NCI-H526 treated with DMSO at 0.1 percent for 48 hours (cell line): ENCODE data around the gene NBPF1.
"Not testable (repeated sequence)": the region's sequence is repeated elsewhere in the genome, so short reads cannot be mapped to it uniquely, and the experiment has no call there.

ENCODE experiments used
- DNase-seq: peaks from one replicate; lab custom pipeline; 2025; lab: John Stamatoyannopoulos, UW

The NBPF1 gene

DNA sequence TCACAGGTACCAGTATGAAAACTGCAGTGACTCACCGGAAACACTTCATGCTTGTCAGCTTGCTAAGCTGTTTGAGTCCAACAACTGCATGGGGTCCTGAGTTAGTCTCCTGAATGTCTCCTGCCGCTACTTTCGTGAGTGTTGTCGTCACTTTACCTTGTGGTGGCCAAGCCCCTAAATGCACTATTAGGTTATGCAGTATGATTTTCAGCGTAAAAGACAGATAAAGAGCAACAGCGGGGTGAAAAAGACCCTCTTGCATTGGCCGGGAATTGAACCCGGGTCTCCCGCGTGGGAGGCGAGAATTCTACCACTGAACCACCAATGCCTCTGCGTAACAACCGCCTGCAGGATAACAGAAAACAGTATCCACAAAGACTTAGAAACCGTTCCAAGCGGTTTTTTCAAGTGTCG is 67.7 kb downstream of the NBPF1 start:
- DNase-seq: not testable (repeated sequence)

GRCh38 chr1:16540421-16540893 is 72.9 kb downstream of the NBPF1 start:
- peak; percentile 59 for DNase-seq

DNA sequence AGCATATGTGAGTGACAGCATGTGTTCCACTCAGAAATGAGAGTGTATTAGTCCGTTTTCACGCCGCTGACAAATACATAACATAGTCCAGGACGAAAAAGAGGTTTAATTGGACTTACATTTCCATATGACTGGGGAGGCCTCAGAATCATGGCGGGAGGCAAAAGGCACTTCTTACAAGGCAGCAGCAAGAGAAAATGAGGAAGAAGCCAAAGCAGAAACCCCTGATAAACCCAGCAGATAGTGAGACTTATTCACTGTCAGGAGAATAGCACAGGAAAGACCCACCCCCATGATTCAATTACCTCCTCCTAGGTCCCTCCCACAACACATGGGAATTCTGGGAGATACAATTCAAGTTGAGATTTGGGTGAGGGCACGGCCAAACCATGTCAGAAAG is 75.8 kb downstream of the NBPF1 start:
- DNase-seq: not testable (repeated sequence)

- DNase-seq: not testable (repeated sequence)
These were observed 76.6 kb downstream of the NBPF1 start for GRCh38 chr1:16536796-16537195.

DNA sequence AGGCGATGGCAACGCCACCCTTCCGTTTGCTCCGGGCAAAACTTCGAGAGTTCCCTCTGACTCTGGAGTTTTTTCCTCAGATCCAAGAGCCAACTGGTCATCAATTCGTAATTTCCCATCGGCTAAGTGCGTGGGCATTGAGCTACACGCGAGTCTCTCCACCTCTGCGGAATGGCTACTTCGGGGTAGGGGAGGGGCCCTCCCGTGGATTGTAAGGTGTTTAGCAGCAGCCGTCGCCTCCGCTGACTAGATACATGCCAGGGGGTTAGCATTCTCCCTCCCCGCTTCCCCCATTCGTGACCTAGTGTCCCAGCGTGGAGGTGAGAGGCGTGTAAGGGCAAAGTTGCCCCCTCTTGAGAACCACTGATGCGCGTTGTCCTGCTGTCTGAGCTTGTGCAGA is 77.5 kb downstream of the NBPF1 start:
- DNase-seq: not testable (repeated sequence)

GRCh38 chr1:16535487-16535886 is 77.9 kb downstream of the NBPF1 start:
- not testable (repeated sequence) for DNase-seq

DNA sequence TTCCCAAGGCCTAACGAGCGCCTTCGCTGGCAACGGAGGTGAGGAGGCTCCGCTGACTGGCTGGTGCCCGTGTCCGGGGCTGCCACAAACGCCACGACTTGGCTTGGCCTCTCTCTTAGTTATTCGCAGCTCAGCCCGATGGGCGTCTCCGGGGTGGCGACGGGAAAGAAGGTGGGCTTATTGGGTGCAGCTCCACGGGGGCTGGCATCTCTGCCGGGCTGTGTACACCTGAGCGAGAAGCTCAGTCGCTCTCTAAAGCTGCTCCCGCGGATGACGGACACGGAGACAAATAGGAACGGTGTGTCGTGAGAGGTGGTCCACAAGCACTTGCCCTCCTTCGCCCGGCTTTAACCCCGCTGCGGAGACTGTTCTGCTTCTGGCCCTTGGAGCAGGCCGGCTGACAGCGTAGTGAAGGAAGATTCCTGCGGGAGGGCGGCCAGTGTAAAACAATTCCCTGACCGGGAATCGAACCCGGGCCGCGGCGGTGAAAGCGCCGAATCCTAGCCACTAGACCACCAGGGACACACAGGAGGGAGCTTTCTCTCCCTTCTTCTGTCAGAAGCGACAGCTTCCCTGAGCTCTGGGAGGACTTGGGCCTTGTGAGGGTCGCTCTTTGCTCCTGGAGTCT is 78.4 kb downstream of the NBPF1 start:
- DNase-seq: not testable (repeated sequence)

GRCh38 chr1:16534239-16534828 is 79.0 kb downstream of the NBPF1 start:
- DNase-seq: not testable (repeated sequence)

DNA sequence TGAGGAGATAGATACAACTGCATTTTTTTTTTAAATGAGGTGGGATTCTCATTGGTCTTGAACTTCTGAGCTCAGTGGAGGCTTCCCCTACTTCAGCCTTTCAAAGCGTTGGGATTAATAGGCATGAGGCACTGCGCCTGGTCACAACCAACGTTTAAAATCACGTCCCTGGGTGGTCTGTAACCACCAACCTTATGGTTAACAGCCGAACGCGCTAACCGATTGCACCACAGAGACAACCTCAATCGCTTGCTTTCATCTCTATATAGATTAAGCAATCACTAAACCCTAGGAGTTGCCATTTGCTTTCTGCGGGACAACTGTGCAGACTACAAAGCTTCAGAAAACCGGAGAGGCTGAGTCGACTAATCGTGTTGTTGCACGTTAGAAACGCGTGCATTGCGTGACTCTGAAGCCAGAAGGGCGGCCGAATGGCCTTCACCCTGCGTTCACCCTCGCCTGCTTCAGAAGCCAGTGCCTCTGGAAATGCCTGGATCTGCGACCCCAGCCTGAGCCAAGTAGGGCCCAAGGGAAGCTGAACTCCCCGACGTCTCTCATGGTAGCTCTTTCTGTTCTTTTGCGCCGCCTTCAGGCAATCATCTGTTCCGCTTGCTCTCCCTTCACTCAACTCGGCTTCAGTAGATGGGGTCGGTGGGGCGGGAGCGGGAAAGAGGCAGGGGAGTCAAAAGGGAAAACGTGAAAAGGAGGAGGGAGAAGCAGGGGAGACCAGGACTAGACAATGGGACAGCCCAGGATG is 81.0 kb downstream of the NBPF1 start:
- not testable (repeated sequence) for DNase-seq

DNA sequence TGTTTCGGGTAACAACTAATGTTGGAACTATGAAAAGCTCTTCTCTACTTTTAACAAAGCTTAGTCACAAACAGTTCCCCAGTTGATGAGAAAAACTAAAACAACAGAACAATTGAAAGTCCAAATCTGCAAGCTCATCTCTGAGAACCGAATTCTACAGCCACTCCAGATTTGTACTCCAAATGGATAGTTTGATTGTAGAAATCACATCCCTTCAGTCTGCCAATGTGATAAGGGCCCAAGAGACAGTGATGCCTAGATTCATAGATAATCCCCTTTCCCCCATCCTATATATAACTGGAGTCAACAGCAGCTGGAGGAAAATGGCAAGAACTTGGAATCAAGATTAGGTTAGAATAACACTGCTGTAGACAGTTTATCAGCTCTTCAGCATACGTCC is 85.0 kb downstream of the NBPF1 start:
- not testable (repeated sequence) for DNase-seq

GRCh38 chr1:16525769-16526168 is 87.6 kb downstream of the NBPF1 start:
- DNase-seq: not testable (repeated sequence)

GRCh38 chr1:16521679-16522078 is 91.7 kb downstream of the NBPF1 start:
- DNase-seq: not testable (repeated sequence)

DNA sequence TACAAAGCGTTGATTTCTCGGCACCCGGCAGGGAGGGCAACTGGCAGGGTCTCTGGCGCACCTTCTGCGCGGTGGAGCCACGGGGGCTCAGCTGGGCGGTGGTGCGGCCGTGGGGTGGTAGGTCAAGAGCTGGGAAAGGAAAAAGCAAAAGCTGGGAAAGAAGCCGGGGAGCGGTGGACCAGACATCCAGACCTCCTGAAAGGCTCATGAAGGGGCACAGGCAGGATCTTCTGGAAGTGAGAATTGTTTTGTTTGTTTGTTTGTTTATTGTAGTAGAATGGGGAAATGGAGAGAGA is 92.1 kb downstream of the NBPF1 start:
- DNase-seq: no peak

DNA sequence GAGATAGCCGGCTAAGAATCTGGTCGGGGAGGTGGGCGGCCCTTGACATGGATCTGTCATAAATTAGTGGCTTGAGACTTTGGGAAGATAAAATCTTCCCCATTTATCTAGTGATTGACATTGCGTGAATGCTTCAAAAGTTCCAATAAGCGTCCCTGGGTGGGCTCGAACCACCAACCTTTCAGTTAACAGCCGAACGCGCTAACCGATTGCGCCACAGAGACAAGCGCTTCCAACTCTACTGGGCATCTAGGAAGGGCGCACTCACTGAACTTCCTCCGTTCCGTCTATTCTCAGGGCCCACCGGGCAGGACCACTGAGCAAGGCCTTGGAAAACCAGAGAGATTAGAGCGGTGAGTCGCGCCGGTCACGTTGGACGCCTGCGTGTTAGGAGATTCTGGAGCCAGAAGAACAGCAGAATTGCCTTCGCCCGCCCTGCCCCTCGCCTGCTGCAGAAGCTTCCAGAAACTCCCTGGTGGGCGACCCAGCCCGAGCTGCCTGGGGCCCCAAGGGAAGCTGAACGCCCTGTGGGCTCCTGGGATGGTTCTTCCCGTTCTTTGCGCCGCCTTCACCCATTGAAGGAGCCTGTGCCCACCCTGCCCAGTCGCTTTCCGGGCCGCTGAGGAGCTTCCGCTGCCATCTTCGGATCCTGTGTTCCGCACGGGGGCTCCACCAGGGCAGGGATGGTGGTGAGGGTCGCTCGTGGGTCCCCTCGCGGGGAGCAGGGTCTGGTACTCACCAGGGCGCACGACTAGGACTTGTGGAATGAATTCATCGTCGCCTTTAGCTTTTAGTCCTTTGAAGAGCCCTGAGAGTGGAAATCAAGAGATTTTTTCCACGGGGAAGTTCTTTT is 92.7 kb downstream of the NBPF1 start:
- DNase-seq: not testable (repeated sequence)

GRCh38 chr1:16519255-16519951 is 94.0 kb downstream of the NBPF1 start:
- DNase-seq: not testable (repeated sequence)

- not testable (repeated sequence) for DNase-seq
These were observed 94.5 kb downstream of the NBPF1 start for GRCh38 chr1:16518913-16519254.

- not testable (repeated sequence) for DNase-seq
These were observed 96.5 kb downstream of the NBPF1 start for GRCh38 chr1:16516694-16517410.

DNA sequence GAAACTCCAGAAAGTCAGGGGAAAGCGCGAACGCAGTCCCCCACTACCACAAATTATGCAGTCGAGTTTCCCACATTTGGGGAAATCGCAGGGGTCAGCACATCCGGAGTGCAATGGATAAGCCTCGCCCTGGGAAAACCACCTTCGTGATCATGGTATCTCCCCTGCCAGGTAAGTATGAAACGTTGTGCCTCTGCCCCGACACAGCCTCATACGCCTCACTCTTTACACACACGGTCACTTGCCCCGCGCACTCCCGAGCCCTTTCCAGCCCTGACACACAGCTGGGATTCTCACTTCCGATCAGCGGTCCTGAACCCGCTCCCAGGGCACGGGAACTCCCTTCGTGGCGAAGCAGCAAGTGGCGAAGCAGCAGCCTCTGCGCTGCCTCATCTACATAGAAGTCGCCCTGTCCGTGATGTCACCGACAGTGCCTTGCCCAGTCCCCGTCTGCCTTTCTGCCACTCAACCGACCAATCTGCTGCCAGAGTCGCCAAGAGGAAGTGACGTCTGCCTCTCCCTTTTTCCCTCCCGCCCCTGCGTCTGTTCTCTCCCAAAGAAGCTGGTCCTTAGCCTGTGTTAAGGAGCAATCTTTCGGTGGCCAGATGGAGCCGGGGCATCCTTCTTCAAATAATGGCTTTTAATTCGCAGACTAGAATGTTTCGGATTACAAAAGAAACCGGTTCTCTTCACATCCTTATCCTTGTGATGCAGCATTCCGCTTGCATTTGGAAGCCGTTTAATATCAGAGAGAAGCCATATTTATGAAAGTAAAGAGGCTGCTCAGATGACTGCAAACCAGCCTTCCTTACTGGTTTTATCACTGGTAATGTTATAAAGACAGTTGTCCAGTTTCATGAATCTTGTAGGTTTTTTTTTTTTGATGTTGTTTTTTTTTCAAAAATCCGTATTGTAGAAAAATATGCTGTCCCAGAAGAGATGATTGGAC is 99.0 kb downstream of the NBPF1 start, which contains the start of gene RNU1-1:
Gene RNU1-1 (minus strand): TSS at position 179 of the 949 bp plus-strand sequence.
- DNase-seq: peak; percentile 92

DNA sequence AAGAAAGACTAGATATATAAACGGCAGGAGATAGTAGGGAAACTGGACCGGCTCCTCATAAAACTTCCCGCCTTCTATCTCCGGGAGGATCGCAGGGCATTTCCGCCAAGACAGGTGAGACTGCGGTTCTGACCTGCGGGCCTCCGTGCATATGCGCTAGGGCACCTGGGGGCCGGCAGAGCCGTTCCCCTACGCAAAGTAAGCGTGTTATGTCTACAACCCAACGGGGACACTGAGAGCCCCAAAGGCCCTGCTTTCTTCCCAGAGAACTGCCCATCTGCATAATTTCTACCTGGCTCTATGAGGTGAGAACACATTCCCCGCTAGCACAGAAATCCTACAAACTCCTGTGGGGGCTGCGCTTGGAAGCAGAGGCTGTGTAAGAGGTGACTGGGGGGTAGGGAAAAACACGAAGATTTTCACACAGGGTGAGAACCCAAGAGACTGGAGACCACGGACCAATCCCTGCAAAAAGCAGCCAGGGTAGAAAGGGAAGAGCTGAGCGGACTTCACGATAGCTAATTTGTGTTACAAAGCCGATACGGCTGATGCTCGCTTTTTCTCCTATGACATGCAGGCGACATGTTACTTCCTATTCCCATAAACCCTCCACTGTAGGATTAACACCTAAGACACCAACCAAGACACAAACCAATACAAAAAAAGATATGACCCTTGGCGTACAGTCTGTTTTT is 99.8 kb downstream of the NBPF1 start:
- peak; percentile 98 for DNase-seq
